Stimulated activated naive CD4-positive, alpha-beta T cell treated with Interleukin-2 at 50 U/mL for 16 hours (primary cell): ENCODE data around the gene ZC3H10.

Source experiments
- DNase-seq: peaks from one replicate; lab custom pipeline; 2025; lab: John Stamatoyannopoulos, UW

ZC3H10 gene

DNA sequence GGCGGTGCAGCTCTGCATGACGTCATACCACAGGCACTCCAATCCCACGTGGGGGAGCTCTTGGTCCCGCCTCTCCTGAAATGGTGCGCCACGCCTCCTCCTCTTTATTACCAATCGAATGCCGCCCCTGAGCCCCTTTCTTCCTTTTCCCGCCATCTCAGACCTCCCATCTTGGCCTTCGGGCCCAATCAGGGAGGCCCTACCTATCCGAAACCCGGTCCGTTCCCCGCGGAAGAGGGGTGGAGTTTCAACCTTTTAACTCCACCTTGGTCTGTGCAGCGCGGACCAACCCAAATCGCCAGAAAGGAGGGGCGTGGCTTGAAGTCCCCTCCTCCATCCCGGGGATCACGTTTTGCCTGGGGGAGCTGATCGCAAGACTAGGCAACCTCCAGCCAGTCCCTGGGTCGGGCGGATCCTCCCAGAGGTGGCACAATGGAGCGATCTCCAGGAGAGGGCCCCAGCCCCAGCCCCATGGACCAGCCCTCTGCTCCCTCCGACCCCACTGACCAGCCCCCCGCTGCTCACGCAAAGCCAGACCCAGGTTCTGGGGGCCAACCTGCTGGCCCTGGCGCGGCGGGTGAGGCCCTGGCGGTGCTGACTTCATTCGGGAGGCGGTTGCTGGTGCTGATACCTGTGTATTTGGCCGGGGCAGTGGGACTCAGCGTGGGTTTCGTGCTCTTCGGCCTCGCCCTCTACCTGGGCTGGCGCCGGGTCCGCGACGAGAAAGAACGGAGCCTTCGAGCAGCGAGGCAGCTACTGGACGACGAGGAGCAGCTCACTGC is 10.0 kb downstream of the ZC3H10 start, which contains the start of gene ESYT1:
Gene ESYT1 (plus strand): TSS at position 380 of the 782 bp plus-strand sequence. CDS start 53 bp downstream, at position 433.
- DNase-seq = peak; percentile 98

DNA sequence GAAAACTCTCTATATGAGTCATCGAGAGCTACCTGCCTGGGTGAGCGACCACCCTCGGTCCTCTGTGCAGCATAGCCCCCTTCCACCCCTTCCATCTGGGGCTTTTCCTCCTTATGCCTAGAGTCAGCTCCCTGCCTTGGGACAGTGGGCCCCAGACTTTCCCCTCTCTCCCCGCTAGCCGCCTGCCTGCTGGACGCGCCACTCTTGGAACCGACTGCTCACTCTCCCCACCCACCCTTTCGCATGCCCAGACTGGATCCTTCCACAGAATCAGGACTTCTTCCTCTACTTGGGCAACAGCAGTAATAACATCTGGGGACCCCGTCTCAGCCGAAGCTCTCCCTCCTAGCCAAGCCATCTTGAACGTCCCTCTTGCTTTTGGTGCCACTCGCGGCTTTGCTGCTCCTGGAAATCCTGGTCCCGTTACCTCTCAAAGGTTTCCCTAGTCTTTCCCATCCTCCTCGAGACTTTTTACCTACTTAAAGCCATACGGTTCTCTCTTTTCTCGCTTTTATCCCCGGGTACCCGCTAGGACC is 10.7 kb downstream of the ZC3H10 start:
- DNase-seq = peak; percentile 28

DNA sequence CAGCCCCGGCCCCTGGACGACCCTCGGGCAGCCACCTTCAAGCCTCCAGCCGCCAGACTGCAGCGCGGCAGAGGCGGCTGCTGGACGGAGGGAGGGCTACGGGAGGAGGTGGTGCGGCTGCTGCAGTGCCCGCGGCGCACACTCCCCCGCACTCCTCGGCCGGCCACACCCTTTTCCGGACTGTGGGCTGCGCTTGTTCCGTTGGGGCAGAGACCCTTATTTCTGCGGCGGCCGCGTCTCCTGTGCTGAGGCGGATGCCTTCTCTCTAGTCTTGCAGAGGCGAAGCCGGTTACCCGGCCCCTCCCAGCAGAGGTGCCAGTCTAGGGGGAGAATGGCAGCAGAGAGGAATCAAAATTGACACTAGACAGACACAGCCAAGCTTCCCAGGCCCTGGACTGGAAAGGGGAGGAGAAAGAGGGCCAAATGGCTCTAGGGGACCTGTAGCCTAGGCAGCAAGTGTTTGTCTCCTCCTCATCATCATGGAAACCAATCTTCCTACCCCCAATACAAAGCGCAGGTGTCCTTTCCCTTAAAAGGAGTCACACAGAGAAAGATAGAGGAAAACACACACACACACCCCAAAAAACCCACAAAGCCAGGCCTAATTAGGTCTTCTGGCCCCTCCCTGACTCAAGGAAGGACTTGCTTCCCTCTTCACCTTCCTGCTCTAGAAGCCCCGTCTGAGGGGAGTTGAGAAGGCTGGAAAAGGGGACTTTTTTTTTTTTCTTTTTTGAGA is 11.3 kb downstream of the ZC3H10 start:
- peak; percentile 65 for DNase-seq

DNA sequence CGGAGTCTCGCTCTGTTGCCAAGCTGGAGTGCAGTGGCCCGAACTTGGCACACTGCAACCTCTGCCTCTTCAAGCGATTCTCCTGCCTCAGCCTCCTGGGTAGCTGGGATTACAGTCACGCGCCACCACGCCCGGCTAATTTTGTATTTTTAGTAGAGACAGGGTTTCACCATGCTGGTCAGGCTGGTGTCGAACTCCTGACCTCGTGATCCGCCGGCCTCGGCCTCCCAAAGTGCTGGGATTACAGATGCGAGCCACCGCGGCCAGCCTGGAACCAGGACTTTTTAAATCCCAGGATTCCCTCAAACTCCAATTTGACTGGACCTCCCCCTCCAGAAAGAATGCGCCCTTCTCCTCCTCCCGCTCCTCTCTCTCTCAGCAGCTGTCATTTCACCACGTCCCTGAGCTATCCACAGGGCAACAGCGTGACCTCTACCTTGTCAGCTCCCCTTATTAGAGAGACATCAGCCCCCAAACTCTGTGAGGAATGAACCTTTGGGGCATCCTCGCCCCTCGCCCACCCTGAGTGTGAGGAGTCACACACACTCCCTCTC is 12.0 kb downstream of the ZC3H10 start:
- DNase-seq = no peak

DNA sequence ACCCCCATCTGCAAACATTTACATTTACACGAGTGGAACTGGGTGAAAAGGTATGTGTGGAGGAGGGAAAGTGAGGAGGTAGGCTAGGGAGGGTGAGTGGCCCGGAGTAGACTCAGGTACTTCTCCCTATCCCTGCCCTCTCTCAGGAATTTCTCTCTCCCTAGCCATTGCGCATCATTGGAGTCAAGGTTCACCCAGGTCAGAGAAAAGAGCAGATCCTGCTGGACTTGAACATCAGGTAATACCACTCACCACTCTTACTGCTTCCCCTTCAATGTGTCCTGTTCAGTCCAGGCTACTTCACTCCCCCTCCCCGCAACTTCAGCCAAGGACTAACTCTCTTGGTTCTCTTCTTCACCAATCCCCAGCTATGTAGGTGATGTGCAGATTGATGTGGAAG is 12.8 kb downstream of the ZC3H10 start:
- DNase-seq = no peak

DNA sequence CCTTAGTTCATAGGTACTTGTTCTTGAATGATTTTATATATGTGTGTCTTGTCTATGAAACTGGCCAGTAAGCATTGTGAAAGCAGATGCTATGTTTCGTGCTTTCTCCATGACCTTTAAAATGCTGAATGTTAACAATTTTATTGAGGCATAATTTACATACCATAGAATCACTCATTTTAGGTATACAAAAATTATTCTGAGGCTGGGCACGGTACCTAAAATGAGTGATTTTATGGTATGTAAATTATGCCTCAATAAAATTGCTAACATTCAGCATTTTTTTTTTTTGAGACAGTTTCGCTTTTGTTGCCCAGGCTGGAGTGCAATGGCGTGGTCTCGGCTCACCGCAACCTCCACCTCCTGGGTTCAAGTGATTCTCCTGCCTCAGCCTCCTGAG is 16.8 kb downstream of the ZC3H10 start:
- DNase-seq = no peak

DNA sequence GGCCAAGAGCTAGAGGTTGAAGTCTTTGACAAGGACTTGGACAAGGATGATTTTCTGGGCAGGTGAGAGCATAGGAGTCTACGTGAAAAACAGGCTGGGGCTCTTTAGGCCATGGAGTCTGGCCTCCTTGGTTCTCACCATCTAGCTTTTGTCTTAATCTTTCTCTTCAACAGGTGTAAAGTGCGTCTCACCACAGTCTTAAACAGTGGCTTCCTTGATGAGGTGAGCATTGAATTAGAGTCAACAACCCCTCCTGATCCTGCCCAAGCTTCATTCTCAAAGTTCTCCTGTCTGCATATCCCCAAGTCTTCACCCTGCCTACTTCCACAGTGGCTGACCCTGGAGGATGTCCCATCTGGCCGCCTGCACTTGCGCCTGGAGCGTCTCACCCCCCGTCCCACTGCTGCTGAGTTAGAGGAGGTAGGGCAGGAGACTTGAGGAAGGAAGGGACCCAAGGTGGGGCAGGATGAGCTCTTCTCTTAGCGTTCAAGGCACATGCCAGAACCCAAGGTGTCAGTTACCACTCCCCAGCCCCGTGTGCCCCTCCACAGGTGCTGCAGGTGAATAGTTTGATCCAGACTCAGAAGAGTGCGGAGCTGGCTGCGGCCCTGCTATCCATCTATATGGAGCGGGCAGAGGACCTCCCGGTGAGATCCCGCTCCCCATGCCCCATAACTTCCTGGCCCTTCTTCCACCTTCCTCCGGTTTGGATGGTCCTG is 19.9 kb downstream of the ZC3H10 start:
- no peak for DNase-seq

DNA sequence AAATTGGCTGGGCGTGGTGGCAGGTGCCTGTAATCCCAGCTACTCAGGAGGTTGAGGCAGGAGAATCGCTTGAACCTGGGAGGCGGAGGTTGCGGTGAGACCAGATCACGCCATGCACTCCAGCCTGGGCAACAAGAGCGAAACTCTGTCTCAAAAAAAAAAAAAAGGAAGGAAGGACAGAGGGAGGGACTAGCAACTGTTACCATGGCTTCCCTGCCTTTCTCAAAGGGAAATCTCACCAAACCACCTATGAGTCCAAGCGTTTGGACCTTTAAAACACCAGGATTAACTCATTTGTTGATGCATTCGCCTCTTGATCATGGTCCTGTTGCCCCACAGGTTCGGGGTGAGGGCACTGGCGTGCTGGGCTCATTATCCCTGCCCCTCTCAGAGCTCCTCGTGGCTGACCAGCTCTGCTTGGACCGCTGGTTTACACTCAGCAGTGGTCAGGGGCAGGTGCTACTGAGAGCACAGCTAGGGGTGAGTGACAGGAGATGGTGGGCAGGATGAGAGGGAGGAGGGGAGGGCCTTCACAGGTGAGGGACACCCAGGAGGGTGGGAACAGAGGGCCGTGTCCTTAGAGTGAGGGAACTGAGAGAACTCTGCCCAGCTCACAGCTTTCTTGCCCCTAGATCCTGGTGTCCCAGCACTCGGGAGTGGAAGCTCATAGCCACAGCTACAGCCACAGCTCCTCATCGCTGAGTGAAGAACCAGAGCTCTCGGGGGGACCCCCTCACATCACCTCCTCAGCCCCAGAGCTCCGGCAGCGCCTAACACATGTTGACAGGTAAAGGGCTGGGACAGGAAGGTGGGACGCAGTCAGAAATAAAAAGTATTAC is 24.1 kb downstream of the ZC3H10 start:
- DNase-seq = no peak

DNA sequence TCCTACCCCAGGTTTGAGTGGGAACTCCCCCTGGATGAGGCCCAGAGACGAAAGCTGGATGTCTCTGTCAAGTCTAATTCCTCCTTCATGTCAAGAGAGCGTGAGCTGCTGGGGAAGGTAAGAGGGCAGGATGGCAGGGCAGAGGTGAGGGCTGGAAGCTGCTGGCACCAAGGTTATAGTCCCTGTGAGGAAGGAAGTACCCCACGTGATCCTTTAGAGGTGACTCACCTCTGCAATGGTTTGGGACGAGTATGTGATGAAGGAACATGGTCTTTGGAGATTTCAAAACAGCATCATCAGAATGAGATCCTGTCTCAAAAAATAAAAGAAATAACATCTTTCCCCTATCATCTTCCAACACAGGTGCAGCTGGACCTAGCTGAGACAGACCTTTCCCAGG is 25.2 kb downstream of the ZC3H10 start:
- DNase-seq = no peak

DNA sequence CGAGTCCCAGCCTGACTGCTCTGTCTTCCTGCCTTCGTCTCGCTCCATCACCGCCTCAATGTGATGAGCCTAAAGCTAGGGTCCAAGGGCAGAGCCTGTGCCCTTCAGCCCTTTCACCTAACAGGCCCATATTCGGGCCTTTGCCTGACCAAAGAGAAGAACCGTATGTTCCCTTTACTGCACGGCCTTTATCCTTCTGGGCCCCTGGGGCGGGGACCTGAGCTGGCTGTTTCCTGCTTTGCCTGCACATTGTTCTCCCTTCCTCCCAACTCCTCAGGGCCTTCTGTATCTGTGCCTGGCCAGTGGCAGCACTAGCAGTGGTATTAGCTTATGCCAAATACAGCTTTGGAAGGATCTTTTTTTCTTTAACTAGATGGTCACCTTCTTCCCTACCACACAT is 25.8 kb downstream of the ZC3H10 start:
- no peak for DNase-seq

DNA sequence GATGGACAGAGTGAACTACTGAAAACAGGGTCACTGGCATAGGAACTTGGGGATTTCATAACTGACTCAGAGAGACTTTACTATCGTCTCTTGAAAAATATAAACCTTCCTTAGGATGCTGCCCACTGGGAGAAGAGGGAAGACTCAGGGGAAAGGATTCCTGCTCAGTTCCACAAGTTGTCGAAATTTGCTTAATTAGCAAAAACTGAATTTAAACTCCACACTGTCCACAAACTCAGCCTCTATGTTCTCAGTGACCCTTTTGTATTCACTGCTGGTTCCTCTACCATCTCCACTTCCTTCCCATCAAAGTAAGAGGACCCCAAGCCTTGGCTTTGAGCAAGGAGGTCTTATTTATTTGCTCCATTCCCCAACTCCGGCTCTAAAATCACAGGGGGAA is 27.2 kb downstream of the ZC3H10 start:
- DNase-seq = no peak

DNA sequence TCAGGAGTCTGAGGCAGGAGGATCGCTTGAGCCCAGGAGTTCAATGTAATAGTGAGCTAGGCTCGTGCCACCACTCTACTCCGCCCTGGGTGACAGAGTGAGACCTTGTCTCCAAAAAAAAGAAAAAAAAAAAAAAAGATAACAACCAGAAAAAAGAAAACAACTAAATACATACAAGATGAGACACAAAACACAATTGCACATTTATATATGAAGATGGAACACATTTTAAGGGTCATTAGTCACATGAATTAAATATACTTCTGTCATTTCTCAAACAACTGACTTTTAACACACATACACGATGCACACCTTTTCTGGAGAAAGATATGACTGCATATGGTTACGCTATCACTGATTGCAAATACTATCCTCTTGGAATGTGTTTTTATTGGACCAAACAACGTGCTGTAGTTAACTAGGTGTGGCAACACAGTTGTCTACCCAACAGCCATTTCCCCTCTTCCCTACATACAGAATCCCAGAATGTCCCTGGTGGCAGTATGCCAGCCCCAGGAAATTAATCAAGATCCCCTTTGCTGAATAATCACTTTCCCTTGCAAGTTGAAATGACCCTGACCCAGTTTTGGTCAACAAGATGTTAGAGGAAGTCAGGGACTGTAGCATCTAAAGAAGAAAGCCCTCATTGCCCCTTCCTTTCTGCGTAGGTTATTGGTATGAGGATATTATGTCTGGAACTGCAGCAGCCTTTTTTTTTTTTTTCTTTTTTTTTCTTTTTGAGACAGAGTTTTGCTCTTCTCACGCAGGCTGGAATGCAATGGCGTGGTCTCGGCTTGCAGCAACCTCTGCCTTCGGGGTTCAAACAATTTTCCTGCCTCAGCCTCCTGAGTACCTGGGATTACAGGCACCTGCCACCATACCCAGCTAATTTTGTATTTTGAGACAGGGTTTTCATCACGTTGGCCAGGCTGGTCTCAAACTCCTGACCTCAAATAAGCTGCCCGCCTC is 28.7 kb downstream of the ZC3H10 start:
- no peak for DNase-seq

DNA sequence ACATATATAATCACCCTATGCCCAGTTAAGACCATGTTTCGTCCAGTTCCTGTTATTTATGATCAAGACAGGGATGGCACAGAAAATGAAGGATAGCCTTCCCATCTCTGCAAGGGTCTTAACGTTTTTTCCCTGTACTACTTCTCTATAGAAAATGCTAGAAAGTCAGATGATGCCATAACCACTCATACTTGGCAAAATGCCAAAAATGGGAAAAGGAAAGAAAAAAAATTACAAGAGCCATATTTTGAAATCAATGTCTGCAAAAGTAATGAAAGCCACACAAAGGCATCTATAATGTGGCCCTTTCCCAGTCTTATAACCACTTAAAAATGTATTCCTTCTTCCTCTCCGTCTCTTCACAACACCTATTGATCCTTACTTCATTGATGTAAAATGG is 32.5 kb downstream of the ZC3H10 start:
- no peak for DNase-seq

DNA sequence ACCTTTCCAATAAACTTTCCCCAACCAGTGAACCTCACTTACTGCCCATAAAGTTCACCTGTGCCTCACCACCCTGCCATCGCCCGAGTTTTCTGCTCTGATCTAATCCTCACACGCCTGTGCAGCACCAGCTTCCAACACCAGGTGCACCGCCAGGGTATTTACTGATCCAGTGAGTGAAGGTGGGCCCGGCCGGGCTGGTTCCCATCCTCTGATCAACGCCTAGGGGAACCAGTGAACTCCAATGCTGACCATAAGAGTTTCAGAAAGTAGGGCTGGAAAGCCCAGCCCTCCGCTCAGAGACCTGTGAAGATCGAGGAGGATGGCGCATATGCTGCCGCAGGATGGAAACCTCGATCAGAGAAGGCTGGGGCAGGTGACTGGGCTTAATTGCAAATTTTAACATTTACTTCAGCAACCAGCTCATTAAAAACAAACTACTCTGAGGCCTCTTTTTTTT is 33.6 kb downstream of the ZC3H10 start:
- peak; percentile 67 for DNase-seq

DNA sequence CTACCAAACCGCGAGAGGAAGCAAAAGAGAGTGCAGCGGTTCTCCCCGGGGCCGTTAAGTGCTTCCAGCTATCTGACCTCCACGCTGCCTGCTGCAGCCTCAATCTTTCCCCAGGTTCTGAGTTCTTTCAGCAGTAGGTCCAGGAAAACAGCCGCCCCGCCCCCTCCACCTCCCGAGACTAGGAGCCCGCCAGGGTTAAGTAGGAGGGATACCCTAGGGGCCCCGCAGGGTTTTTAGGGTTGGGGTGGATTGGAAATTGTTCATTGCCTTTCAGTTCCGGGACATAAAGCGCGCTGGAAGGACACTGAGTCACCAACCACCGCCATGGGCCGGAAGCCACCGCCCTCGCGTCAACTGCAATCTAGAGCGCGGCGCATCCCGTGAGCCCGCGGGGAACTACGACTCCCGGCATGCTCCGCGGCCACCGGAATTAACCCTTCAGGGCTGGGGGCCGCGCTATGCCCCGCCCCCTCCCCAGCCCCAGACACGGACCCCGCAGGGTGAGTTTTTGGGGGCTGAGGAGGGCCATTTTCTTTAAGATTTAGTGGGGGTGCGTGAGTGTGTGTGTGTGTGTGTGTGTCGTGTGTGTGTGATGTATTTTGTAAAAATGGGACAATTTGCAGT is 34.2 kb downstream of the ZC3H10 start, which contains the start of gene MYL6B:
Gene MYL6B (plus strand): TSS at position 456 of the 624 bp plus-strand sequence. CDS start 1,332 bp downstream, outside the sequence.
- DNase-seq = peak; percentile 96

DNA sequence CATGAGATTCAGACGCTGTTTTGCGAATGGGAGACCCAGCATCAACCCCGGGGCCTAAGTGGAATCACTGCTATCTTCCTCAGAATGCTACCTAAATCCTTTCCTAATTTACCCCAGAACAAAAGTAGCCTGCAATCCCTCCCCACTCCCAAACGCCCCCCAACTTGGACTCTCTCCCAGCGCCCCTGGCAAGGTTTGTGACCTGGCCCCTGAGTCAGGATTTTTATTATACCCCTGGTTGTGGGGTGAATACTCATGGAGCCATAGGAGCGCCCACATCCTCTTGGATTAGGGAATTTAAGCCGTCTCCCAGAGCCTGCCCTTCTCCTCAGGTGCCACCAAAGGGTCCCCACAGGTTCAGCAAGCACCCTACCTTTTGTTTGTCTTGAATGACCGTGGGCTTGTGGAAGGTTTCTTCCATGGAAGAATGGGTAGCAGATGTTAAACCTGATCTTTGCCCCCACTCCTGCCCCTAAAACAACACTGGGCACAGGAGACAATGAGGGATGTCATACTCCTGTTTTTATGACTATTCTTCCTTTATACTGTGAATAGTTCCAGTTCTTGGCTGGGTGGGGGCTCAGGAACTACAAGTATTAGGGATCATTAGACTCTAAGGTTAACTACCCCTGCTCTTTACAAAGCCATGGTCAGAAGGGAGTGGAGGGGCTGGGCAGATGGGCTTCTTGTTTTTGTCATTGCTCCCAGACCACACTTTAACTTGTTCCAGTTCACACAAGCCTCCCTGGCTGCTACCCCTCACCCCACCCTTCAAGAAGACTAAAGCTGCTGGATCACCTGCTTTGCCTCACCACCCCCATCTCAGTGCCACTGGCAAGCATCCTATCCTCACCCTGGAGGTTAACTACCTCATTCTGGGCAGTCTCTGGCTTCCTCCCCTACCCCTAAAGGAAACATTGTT is 35.0 kb downstream of the ZC3H10 start:
- no peak for DNase-seq

DNA sequence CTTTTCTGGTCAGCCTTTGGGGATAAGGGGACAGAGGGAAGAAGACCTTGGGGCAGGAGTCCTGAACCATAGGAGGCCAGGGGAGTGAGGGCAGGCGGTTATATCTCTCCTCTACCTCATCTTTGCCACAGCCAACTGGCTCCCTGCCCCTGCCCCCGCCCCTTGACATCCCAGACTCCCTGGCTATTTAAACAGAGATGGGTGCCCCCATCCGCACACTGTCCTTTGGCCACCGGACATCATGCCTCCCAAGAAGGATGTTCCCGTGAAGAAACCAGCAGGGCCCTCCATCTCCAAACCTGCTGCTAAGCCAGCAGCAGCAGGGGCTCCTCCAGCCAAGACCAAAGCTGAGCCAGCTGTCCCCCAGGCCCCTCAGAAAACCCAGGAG is 35.6 kb downstream of the ZC3H10 start:
- DNase-seq = no peak

DNA sequence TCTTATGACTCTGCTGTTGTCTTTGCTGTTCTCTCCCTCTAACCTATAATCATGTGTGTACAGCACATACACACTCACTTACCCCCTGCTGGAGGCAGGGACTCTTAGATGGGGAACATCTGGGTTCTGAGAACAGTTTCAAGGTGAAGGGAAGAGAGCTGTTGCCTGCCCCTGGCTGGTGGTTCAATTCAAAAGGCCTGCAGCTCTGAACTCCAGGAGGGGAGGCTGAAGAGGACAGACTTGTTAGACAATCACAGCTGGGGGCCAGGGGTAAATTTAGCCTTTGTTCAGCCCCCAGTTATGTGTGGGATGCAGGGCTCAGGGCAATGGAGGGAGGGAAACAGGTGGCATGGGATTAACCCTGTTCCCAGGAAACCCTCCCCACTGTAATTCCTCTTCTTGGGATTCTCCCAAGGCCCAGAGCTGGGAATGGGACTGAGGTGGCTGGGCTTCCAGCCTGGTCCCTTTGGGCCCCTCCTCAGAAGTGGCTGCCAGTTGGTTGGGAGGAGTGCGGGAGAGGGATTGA is 36.2 kb downstream of the ZC3H10 start:
- no peak for DNase-seq
